ENCODE data around the gene SNRK. TPM values are rescaled to one million over a fixed set of nuclear protein-coding genes. Genes with fewer than 3 reads are reported as not detected.

Gene SNRK
- total and polyA plus RNA-seq, 2 experiments from 2014 or later: 10.7 to 25.3 TPM

- H3K9me3 ChIP-seq (ENCODE audit: low read depth): no peaks in the 10 kb centered on the region
- DNase-seq (ENCODE audit: low spot score): no peak
- H3K9me2 ChIP-seq (replicated peaks; ENCODE audit: insufficient read depth): no peaks in the 10 kb centered on the region
- no peak overlapping the region for H2AFZ ChIP-seq
- H3K27ac ChIP-seq: no peak overlapping the region
- no peaks in the 10 kb centered on the region for H3K36me3 ChIP-seq (replicated peaks; ENCODE audit: insufficient read depth, low read depth)
- peaks cover 2% of the 10 kb centered on the region for H4K20me1 ChIP-seq (ENCODE audit: insufficient read depth, poor library complexity, severe bottlenecking)
- TF ChIP-seq CTCF (IDR thresholded peaks at IDR 0.05; ENCODE audit: poor library complexity) (no peak), EZH2phosphoT487 (IDR thresholded peaks at IDR 0.05; ENCODE audit: low read depth, severe bottlenecking, unreplicated experiment) (no peak), EZH2 (IDR thresholded peaks at IDR 0.05; ENCODE audit: borderline replicate concordance) (no peak)
- no peaks in the 10 kb centered on the region for H3K27me3 ChIP-seq
- H3K4me2 ChIP-seq: no peak overlapping the region
- peaks cover 48% of the 10 kb centered on the region for H3K79me2 ChIP-seq
- 91% methylated on average over 2 of the region's 2 CpGs for WGBS (ENCODE audit: low lambda C conversion rate, missing lambda C conversion rate)
- no peak overlapping the region for H3K4me3 ChIP-seq
- no peaks in the 10 kb centered on the region for H3K4me1 ChIP-seq (ENCODE audit: insufficient read depth)
Measured at GRCh38 chr3:43307649-43308048, 21.3 kb downstream of the SNRK start.

GRCh38 chr3:43309372-43310305 is 23.3 kb downstream of the SNRK start:
- TF ChIP-seq EZH2 (IDR thresholded peaks at IDR 0.05; ENCODE audit: borderline replicate concordance) (no peak), EZH2phosphoT487 (IDR thresholded peaks at IDR 0.05; ENCODE audit: low read depth, severe bottlenecking, unreplicated experiment) (no peak), CTCF (IDR thresholded peaks at IDR 0.05; ENCODE audit: poor library complexity) (no peak)
- Histone ChIP-seq H3K4me1 (ENCODE audit: insufficient read depth) (no peaks in the 10 kb centered on the region), H3K79me2 (peaks cover 41% of the 10 kb centered on the region), H4K20me1 (ENCODE audit: insufficient read depth, poor library complexity, severe bottlenecking) (peaks cover 2% of the 10 kb centered on the region), H3K27me3 (no peaks in the 10 kb centered on the region), H3K9me2 (replicated peaks; ENCODE audit: insufficient read depth) (no peaks in the 10 kb centered on the region), H3K27ac (no peak overlapping the region), H3K4me2 (no peak overlapping the region), H2AFZ (no peak overlapping the region), H3K9me3 (ENCODE audit: low read depth) (no peaks in the 10 kb centered on the region), H3K36me3 (replicated peaks; ENCODE audit: insufficient read depth, low read depth) (no peaks in the 10 kb centered on the region), H3K4me3 (no peak overlapping the region)
- no peak for DNase-seq (ENCODE audit: low spot score)
- WGBS (ENCODE audit: low lambda C conversion rate, missing lambda C conversion rate): 96% methylated on average over 12 of the region's 12 CpGs

GRCh38 chr3:43316783-43317460 is 30.6 kb downstream of the SNRK start:
- peaks cover 74% of the 10 kb centered on the region for H3K79me2 ChIP-seq
- no peak overlapping the region for H2AFZ ChIP-seq
- H3K4me3 ChIP-seq: no peak overlapping the region
- H3K4me2 ChIP-seq: no peak overlapping the region
- no peak for TF ChIP-seq EZH2phosphoT487 (IDR thresholded peaks at IDR 0.05; ENCODE audit: low read depth, severe bottlenecking, unreplicated experiment)
- TF ChIP-seq EZH2 (IDR thresholded peaks at IDR 0.05; ENCODE audit: borderline replicate concordance): no peak
- TF ChIP-seq CTCF (IDR thresholded peaks at IDR 0.05; ENCODE audit: poor library complexity): no peak
- H3K27ac ChIP-seq: peak overlapping the region; percentile 7
- H3K4me1 ChIP-seq (ENCODE audit: insufficient read depth): peaks cover 4% of the 10 kb centered on the region
- DNase-seq (ENCODE audit: low spot score): no peak
- no peaks in the 10 kb centered on the region for H3K36me3 ChIP-seq (replicated peaks; ENCODE audit: insufficient read depth, low read depth)
- no peaks in the 10 kb centered on the region for H3K27me3 ChIP-seq
- no peaks in the 10 kb centered on the region for H3K9me2 ChIP-seq (replicated peaks; ENCODE audit: insufficient read depth)
- H3K9me3 ChIP-seq (ENCODE audit: low read depth): no peaks in the 10 kb centered on the region
- 73% methylated on average over 4 of the region's 4 CpGs for WGBS (ENCODE audit: low lambda C conversion rate, missing lambda C conversion rate)
- H4K20me1 ChIP-seq (ENCODE audit: insufficient read depth, poor library complexity, severe bottlenecking): peaks cover 6% of the 10 kb centered on the region
